Tibial nerve (tissue), 4 donors: ENCODE results near the gene TBC1D1. TPM values are rescaled to one million over a fixed set of nuclear protein-coding genes. Genes with fewer than 3 reads are reported as not detected.

ENCODE experiments used
- DNase-seq, 2 donors: peaks; one replicate each; pipeline ENCODE4 v3.0.0-alpha.2; 2019; ENCODE audit warnings: low spot score in 2 of 2
- H3K27ac ChIP-seq, 4 donors: fragments of 200-600 bp; sonication (generic) in 3 of 4; one replicate each; pipeline ENCODE4 v1.5.1; 2017 to 2019; ENCODE audit warnings: mild to moderate bottlenecking in 1 of 4
- H3K27me3 ChIP-seq, 2 donors: fragments of 200-600 bp; sonication (generic) in 1 of 2; one replicate each; pipeline versions ENCODE4 v1.5.1 to v1.6.0; 2017 to 2019
- H3K36me3 ChIP-seq, 3 donors: fragments of 200-600 bp; sonication (generic); one replicate each; pipeline ENCODE4 v1.5.1; 2018 to 2019
- H3K4me1 ChIP-seq, 4 donors: fragments of 200-600 bp; sonication (generic) in 3 of 4; one replicate each; pipeline ENCODE4 v1.5.1; 2017 to 2019
- H3K4me3 ChIP-seq, 4 donors: fragments of 200-600 bp; sonication (generic) in 3 of 4; one replicate each; pipeline ENCODE4 v1.5.1; 2017 to 2019; ENCODE audit warnings: mild to moderate bottlenecking in 1 of 4, moderate library complexity in 1 of 4
- H3K9me3 ChIP-seq, 4 donors: fragments of 200-600 bp; sonication (generic) in 3 of 4; one replicate each; pipeline ENCODE4 v1.5.1; 2017 to 2019
- EP300 ChIP-seq, 2 donors: sonication (generic); formaldehyde crosslinking; IDR thresholded peaks; one replicate each; pipeline ENCODE4 v1.6.1; 2017; ENCODE audit warnings: antibody characterized with exemption in 2 of 2, mild to moderate bottlenecking in 1 of 2
- POLR2A ChIP-seq, 2 donors: fragments of 450-650 bp; IDR thresholded peaks; one replicate each; pipeline ENCODE4 v1.6.1; 2017; ENCODE audit warnings: antibody characterized with exemption in 2 of 2, mild to moderate bottlenecking in 2 of 2, moderate library complexity in 2 of 2
- WGBS, 2 donors: methylation state at CpG; one replicate each; pipeline ENCODE4 v1.1.5; 2018; 5-methylcytosine and 5-hydroxymethylcytosine counted together
- total RNA-seq, 4 donors: library from RNA; depleted of rRNA; stranded (reverse); fragments of >200 nt; gene quantifications; one replicate each; pipeline ENCODE4 v1.1.0, GENCODE V29; 2016
- TF ChIP-seq, protein P1 (sequence below), 5 experiments: fragments of 200-600 bp in 3 of 5; fragments of 450-650 bp in 2 of 5; sonication (generic) in 3 of 5; IDR thresholded peaks; one replicate each; pipeline ENCODE4 v1.5.1; 2016 to 2019; ENCODE audit warnings: antibody characterized with exemption in 5 of 5, mild to moderate bottlenecking in 3 of 5, moderate library complexity in 2 of 5

The TBC1D1 gene
- total RNA-seq, 4 donors from 2014 or later, result 41.6 to 97.8 (median 62.5) TPM

DNA sequence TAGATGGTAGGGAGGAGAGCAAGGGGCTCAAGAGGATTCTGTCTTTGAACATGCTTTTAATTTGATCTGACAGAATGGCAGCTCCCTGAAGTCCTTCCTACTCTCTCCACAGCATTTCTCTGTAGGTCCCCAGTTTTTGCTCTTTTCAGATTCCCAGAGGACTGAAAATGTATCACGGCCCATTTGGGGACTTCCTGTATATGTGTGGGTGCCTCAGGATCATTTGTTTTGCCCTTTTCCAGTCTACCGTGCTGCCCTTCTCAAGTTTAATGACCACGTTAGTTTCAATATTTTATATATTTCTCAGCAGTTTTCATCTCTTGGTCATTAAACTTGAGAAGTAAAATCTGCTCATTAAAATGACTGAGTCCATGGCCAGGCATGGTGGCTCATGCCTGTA lies 2.3 kb downstream of the TBC1D1 start:
- no peak for DNase-seq
- Histone ChIP-seq H3K36me3 (no peaks in the 10 kb centered on the region), H3K27ac (no peak overlapping the region), H3K4me1 (peaks cover 0 to 31% (median 11%) of the 10 kb centered on the region in 4 donors), H3K27me3 (peaks cover 0 to 11% of the 10 kb centered on the region in 2 donors), H3K9me3 (no peaks in the 10 kb centered on the region), H3K4me3 (no peak overlapping the region)
- 76 to 78% methylated on average over 3 of the region's 3 CpGs for WGBS, 2 donors
- TF ChIP-seq, protein P1, sequence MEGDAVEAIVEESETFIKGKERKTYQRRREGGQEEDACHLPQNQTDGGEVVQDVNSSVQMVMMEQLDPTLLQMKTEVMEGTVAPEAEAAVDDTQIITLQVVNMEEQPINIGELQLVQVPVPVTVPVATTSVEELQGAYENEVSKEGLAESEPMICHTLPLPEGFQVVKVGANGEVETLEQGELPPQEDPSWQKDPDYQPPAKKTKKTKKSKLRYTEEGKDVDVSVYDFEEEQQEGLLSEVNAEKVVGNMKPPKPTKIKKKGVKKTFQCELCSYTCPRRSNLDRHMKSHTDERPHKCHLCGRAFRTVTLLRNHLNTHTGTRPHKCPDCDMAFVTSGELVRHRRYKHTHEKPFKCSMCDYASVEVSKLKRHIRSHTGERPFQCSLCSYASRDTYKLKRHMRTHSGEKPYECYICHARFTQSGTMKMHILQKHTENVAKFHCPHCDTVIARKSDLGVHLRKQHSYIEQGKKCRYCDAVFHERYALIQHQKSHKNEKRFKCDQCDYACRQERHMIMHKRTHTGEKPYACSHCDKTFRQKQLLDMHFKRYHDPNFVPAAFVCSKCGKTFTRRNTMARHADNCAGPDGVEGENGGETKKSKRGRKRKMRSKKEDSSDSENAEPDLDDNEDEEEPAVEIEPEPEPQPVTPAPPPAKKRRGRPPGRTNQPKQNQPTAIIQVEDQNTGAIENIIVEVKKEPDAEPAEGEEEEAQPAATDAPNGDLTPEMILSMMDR (IDR thresholded peaks at IDR 0.05), result no peak
- TF ChIP-seq EP300 (IDR thresholded peaks at IDR 0.05), result no peak
- TF ChIP-seq POLR2A (IDR thresholded peaks at IDR 0.05), result no peak

DNA sequence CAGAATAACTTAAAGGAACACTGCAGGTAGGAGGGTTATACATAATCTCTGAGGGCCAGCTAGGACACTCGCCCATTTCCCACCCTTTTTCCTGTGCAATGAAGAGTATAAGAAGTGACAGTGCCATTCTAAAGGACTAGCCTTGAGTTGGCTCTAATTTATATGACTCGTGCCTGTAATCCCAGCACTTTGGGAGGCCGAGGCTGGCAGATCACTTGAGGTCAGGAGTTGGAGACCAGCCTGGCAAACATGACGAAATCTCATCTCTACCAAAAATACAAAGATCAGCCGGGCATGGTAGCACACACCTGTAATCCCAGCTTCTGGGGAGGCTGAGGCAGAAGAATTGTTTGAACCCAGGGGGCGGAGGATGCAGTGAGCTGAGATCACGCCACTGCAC lies 4.4 kb downstream of the TBC1D1 start:
- no peak for DNase-seq
- H3K9me3 ChIP-seq, result no peaks in the 10 kb centered on the region
- no peak overlapping the region for H3K27ac ChIP-seq
- H3K36me3 ChIP-seq, result no peaks in the 10 kb centered on the region
- 91 to 93% methylated on average over 7 of the region's 7 CpGs for WGBS, 2 donors
- TF ChIP-seq EP300 (IDR thresholded peaks at IDR 0.05), result no peak
- H3K4me1 ChIP-seq, result peaks cover 0 to 23% (median 10%) of the 10 kb centered on the region in 4 donors
- no peak overlapping the region for H3K4me3 ChIP-seq
- peaks cover 0 to 9% of the 10 kb centered on the region in 2 donors for H3K27me3 ChIP-seq

DNA sequence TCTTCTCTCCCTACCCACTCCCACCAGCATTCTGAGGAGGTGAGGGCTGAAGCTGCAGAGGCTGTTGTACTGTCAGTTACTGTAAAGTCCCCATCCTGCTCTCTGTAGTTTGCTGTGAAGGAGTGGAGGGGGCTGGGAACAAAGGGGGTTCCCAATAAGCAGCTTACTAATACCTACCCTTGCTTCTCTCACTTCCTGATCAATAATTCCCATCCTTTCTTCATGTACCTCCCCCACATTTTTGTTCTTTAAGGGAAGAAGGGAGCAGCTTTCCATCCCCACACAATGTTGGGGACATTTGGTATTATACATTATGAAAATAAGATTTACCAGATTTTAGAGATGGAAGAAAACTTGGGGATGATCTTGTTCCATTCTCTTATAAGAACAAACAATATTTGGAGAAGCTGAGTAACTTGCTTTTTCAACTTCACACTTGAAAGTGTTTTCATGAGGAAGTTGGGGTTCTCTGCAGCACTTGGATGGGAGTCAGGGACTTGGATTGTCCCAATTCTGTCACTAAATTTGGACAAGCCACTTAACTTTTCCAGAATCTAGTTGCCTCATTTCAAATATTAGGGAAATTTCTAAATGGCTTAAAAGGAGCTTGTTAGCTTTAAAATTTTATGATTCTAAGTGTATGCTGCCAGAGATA lies 5.4 kb downstream of the TBC1D1 start:
- Histone ChIP-seq H3K27ac (no peak overlapping the region), H3K4me1 (peaks cover 0 to 15% (median 7%) of the 10 kb centered on the region in 4 donors), H3K27me3 (no peaks in the 10 kb centered on the region), H3K36me3 (no peaks in the 10 kb centered on the region), H3K4me3 (no peak overlapping the region), H3K9me3 (no peaks in the 10 kb centered on the region)
- no peak for TF ChIP-seq EP300 (IDR thresholded peaks at IDR 0.05)
- no peak for TF ChIP-seq POLR2A (IDR thresholded peaks at IDR 0.05)
- TF ChIP-seq, protein P1 (IDR thresholded peaks at IDR 0.05), result no peak
- DNase-seq, result no peak

- no peak for DNase-seq
- no peaks in the 10 kb centered on the region for H3K36me3 ChIP-seq
- TF ChIP-seq, protein P1 (IDR thresholded peaks at IDR 0.05), result no peak
- TF ChIP-seq POLR2A (IDR thresholded peaks at IDR 0.05), result no peak
- TF ChIP-seq EP300 (IDR thresholded peaks at IDR 0.05), result no peak
- 82 to 83% methylated on average over 7 of the region's 7 CpGs for WGBS, 2 donors
- no peak overlapping the region for H3K27ac ChIP-seq
- H3K9me3 ChIP-seq, result no peaks in the 10 kb centered on the region
- H3K27me3 ChIP-seq, result no peaks in the 10 kb centered on the region
- H3K4me3 ChIP-seq, result no peak overlapping the region
- H3K4me1 ChIP-seq, result no peaks in the 10 kb centered on the region
These were observed 11.3 kb downstream of the TBC1D1 start for GRCh38 chr4:37902212-37902611.

DNA sequence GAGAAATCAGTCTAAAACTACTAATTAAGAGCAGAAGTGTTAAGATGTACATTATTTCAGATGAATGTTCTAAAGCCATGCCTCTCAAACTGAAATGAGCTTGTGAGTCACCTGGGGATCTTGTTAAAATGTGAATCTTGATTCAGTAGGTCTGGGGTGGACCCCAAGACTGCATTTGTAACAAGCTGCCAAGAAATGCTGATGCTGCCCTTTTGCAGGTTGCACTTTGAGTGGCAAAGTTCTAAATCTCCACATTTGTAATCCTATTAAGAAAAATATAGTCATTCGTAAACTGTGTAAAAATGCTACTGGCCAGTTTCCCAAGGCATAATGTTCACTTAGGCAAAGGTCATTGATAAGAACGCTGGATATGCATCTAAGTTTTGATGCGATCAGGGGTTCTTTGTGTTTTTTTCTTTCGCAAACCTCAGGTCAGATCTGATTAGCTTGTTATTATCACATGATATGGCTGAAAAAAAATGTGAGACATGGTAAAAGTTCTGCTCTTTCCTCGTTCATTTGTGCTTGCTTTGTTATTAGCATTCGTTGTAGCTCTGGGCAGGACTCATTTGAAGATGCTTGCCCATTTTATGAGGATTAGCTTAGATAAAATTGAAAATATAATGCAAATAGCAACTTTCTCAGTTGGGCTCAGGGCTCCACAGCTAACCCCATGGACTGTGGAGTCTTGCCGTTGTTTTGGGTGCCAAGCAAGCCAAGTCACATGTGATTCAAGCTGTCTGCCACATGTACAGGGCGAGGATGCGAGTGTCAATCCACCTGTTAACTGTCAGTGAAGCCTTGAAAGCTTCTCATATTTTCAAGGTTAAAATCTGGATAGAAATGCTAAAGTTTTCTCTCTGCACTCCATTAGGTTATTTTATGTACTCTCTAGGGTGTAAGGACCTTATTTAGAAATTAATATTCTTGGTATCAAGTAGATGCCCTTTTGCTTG lies 12.1 kb downstream of the TBC1D1 start:
- H3K9me3 ChIP-seq, result no peaks in the 10 kb centered on the region
- no peaks in the 10 kb centered on the region for H3K4me1 ChIP-seq
- no peak overlapping the region for H3K4me3 ChIP-seq
- H3K36me3 ChIP-seq, result no peaks in the 10 kb centered on the region
- WGBS, 2 donors, result 77 to 81% methylated on average over 9 of the region's 9 CpGs
- TF ChIP-seq, protein P1 (IDR thresholded peaks at IDR 0.05), result no peak
- TF ChIP-seq EP300 (IDR thresholded peaks at IDR 0.05) (no peak), POLR2A (IDR thresholded peaks at IDR 0.05) (no peak)
- no peak for DNase-seq
- no peaks in the 10 kb centered on the region for H3K27me3 ChIP-seq
- no peak overlapping the region for H3K27ac ChIP-seq
